ENCODE results near the gene UGT1A9.

UGT1A9 gene

DNA sequence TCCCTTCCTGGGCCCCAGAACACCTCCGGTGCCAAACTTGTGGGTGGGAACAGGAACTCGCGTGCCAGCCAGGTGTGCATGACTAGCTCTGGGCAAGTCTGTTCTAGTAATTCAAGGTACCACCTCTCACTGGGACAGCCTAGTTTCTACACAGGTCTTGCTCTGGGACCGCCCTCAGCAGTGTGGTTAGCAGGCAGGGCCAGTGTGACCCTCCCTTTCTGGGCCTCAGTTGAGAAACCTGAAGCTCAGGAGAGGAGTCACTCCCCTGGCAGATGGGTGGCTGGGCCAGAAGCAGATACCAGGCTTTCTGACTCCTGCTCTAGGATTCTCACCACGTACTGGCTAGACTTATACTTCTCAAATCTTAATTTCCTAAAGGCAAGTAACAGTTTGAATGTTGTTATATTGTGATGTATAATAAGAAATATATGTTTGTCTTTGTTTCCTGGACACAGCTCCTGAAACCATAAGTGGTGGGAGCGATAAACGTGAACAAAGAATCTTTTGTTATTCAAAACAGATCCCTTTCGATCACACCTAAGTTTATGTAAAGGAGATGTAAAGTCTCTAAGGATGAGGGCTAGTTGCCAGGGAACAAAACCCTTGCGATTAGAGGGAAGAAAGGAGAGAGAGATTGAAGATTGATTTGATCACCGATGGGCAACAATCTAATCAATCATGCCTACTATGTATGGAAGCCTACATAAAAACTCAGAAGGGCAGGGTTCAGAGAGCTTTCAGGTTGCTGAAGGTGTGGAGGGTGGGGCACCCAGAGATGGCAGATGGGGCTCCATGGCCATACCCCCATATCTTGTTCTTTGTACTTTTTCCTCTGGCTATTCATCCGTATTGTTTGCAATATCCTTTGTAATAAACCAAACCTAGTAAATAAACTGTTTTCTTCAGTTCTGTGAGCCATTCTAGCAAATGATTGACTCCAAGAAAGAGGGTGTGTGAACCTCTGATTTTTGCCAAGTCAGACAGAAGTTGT is 20.0 kb downstream of the UGT1A9 start:
- TF ChIP-seq GATA3 (IDR thresholded peaks at IDR 0.05; ENCODE audit: low read depth, low read length) (no peak), GATA2 (IDR thresholded peaks at IDR 0.05; ENCODE audit: low read depth, low read length) (no peak)

DNA sequence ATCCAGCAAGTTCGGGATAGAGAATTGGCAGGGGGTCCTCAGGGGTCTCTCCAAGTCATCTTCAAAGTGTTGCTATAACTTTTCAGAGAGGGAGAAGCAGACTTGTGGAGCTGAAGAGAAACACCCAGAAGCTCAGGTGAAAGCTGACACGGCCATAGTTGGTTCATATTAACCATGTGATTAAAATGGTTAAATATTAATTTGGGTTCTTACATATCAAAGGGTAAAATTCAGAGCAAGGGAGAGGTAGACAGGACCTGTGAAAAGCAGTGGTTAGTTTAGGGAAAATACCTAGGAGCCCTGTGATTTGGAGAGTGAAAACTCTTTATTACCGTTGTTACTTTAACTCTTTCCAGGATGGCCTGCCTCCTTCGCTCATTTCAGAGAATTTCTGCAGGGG is 20.9 kb downstream of the UGT1A9 start, which contains the start of gene UGT1A6:
Gene UGT1A6, plus strand, starts transcription at position 243 of the 400 bp plus-strand sequence. Its CDS starts 115 bp downstream, at position 358.
- no peak for TF ChIP-seq GATA3 (IDR thresholded peaks at IDR 0.05; ENCODE audit: low read depth, low read length)
- TF ChIP-seq GATA2 (IDR thresholded peaks at IDR 0.05; ENCODE audit: low read depth, low read length), result no peak

DNA sequence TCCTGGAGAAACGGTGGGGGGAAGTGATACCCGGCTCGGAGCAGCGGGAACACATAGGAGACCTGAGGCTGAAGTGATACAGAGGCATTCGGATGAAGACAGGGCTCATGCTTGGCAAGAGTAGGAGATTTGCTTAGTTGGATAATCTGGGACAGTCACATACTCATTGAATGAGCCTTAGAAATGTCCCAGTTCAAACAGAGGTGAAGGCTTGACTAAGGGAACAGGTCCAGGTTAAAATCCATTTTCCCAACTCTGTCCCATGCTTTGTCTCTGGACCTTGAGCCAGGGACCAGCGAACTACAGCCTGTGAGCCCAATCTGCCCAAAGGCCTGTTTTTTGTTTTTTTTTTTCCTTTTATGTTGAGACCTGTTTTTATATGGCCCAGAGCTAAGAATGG is 22.3 kb downstream of the UGT1A9 start:
- TF ChIP-seq GATA3 (IDR thresholded peaks at IDR 0.05; ENCODE audit: low read depth, low read length) (no peak), GATA2 (IDR thresholded peaks at IDR 0.05; ENCODE audit: low read depth, low read length) (no peak)

DNA sequence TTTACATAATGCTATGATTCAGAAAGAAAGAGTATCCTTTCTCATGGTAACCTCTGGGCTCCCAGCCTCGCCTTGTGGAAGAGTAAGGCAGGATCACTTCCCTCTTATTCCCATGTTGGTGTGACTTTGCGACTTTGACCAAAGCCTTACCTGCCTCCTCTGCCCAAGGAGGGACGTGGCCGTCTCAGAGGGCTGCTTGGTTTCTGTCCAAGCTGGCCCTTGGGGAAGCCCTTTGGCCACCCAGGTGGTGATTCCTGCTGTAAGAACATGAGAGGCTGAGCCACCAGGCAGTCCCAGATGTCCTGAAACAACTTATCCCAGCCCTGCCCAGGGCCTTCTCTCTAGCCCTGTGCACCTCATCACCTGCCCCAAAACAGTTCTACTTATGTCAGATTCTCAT is 27.0 kb downstream of the UGT1A9 start:
- TF ChIP-seq GATA3 (IDR thresholded peaks at IDR 0.05; ENCODE audit: low read depth, low read length) (no peak), GATA2 (IDR thresholded peaks at IDR 0.05; ENCODE audit: low read depth, low read length) (no peak)

DNA sequence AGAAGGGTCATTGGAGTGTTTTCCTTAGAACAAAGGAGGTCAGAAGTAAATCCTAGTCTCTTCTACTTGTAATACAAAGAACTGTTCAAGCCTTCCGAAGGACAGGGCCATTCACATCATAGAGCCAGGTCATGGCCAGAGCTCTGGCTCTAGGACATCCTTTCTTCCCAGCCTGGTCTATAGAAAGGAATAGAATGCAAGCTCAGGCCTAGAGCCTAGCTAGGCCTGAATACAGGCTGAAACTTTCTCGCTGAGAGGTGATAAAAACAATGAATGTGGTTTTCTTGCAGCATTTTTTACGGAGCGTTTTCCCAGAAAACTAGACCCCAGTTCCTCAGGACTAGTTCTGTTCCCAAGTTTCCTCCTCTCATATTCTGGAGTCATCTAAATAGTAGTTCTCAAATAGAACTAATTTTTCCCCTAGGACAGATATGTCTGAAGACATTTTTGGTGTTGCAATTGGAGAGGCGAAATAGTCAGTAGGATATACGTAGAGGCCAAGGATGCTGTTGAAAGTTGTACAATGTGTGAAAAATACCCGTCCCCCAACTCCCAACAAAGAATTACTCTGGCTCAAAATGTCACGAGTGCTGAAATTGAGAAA is 27.8 kb downstream of the UGT1A9 start:
- no peak for TF ChIP-seq GATA2 (IDR thresholded peaks at IDR 0.05; ENCODE audit: low read depth, low read length)
- TF ChIP-seq GATA3 (IDR thresholded peaks at IDR 0.05; ENCODE audit: low read depth, low read length), result no peak

DNA sequence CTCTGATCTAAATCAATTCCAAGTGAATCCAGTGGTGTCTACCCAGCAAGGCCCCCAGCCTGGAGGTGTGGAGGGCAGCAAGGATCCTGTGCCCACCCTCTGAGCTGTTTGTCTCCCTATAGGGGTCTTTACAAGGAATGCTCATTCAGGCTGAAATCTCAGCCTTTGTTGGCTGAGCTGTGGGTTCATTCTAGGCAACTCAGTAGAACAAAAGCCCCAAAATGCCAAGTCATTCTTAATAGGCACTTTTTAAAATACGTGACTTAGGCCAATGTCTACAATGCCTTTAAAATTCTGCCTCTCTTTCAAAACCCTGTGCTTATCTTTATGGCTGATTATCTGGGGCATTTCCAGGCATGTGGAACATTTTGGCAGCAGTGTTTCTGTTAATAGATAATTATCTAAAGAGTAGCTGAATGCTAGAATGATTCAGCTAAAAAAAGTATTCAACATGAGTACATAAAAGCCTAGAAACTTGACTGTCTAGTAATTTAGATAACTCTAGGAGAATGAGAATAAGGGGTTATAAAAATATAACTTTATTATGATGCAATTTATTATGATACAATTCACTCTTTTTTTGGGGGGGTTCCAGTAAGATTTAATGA is 28.4 kb downstream of the UGT1A9 start:
- TF ChIP-seq GATA3 (IDR thresholded peaks at IDR 0.05; ENCODE audit: low read depth, low read length) (peak; percentile 61), GATA2 (IDR thresholded peaks at IDR 0.05; ENCODE audit: low read depth, low read length) (peak; percentile 56)

DNA sequence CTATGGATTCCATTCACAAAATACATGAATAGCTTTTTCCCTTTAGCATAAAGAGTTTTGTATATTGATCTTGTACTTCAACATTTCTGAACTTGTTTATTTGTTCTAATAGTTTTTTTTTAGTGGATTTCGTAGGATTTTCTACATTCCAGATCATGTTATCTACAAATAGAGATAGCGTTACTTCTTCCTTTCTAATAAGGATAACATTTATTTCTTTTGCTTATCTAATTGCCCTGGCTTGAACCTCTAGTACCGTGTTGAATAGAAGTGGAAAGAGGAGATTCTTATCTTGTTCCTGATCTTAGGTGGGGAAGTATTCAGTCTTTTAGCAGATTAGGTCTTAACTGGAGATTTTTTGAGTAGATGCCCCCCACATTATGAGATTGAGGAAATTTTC is 30.5 kb downstream of the UGT1A9 start:
- TF ChIP-seq GATA3 (IDR thresholded peaks at IDR 0.05; ENCODE audit: low read depth, low read length) (peak; percentile 36; the same call in 1 of the 2 replicates), GATA2 (IDR thresholded peaks at IDR 0.05; ENCODE audit: low read depth, low read length) (no peak)

DNA sequence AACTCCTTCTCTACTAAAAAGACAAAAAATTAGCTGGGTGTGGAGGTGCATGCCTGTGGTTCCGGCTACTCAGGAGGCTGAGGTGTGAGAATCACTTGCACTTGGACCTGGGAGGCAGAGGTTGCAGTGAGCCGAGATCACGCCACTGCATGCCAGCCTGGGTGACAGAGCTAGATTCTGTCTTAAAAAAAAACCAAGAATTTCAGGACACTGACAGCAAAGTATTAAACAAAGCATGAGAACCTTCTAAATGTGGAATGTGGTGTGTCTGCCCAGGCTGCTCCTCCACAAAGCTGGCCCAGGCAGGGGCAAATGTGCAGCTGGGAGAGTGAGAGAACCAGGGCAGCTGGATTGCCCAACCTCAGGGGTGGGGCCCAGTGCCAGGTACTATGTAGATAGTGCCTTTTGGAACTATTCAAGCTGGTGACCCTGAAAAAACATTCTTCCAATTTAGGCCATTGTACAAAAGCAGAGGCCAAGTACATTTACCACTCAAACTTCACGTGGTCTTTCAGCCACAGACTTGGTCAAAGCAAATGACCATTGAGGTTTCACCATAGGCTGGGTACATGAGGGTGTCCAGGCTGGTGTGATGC is 34.3 kb downstream of the UGT1A9 start:
- no peak for TF ChIP-seq GATA3 (IDR thresholded peaks at IDR 0.05; ENCODE audit: low read depth, low read length)

DNA sequence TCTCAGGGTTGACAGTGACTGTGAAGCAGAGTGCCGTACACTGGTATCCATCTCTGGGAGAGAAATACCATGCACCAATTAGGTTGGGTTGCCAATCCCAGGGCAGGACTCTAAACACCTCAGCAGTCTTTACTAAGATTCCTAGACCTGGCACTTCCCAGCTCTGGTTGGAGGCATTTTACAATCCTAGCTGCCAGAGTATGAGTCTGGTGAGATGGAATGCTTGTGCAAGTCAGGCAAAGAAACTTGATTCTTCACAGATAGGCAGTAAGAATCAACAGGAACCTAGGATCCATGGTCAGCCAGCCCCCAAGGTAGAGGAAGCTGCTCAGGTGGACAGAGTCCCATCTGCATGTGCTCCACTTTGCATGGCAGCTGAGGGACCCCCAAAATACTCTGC is 35.0 kb downstream of the UGT1A9 start:
- no peak for TF ChIP-seq GATA2 (IDR thresholded peaks at IDR 0.05; ENCODE audit: low read depth, low read length)
- TF ChIP-seq GATA3 (IDR thresholded peaks at IDR 0.05; ENCODE audit: low read depth, low read length), result no peak

DNA sequence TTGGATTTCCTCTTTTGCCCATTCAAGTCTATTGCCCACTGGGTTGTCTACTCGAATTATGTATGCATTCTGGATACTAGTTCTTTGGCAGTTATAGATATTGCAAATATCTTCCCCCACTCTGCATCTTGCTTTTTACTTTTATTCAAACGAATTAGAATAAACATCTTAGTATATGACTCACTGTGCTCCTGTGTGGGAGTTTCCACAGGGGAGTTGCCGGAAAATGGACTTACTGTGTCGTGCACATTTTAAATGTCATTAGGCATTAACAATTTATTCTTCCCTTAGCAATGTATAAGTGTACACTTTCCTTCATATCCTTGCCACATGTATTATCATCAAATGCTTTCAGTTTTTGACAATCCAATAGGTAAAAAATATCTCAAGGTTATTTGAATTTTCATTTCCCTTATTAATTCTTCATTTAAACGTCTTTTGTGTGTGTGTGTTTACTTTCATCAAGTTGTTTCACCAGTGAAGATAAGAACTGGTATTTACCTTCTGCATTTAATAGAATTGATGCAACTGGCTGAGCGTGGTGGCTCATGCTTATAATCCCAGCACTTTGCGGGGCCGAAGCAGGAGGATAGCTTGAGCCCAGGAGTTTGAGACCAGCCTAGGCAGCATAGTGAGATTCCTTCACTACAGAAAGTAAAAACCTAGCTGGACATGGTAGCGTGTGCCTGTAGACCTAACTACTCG is 36.4 kb downstream of the UGT1A9 start:
- TF ChIP-seq GATA2 (IDR thresholded peaks at IDR 0.05; ENCODE audit: low read depth, low read length), result no peak
- no peak for TF ChIP-seq GATA3 (IDR thresholded peaks at IDR 0.05; ENCODE audit: low read depth, low read length)

DNA sequence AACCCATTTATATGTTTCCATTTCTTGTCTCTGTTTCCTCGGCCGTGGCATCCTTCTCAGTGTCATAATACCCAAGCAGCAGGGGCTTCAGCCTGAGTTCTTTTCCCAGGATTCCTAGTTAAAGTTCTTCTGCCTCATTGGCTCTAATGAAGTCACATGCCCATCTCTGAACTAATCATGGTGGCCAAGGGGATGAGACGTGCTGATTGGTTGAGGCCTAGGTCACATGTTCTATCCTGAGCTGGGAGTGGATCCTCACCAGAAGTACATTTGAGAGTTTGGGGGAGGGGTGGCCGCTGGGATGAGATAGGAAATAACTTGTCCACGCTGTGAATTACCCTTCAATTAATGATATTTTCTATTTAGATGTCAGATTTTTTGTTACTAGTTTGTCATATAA is 37.2 kb downstream of the UGT1A9 start:
- no peak for TF ChIP-seq GATA2 (IDR thresholded peaks at IDR 0.05; ENCODE audit: low read depth, low read length)
- no peak for TF ChIP-seq GATA3 (IDR thresholded peaks at IDR 0.05; ENCODE audit: low read depth, low read length)

DNA sequence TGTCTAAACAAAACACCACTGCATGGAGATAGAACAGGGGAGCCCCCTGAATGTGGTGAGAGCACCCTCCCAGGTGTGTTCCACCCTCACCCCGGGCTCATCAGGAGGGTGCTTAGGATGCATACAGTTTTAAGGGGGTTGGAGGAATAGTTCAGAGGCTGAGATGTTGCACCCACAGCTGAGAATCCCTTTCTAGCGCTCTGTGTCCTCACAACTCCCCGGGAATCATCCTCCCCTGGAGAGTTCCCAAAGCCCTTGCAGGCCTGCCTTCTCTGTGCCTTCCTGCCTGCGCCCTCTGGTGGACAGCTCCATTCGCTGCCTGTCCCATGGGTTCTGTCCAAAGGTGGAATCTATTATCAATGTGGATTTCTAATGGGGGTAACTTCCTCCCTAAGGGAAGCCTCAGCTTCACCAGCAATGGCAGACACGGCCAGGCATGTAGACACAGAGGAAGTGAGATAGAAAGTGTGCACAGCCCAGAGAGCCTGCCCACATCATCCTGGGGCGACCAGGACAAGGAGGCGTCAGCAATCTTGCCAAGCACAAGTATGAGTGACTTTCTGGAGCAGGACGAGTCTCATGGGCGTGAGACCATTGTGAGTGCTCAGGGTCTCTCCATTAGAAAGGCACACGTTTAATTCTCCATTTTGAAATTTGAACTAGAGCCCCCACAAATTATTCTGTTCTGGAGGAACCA is 39.8 kb downstream of the UGT1A9 start:
- TF ChIP-seq GATA3 (IDR thresholded peaks at IDR 0.05; ENCODE audit: low read depth, low read length), result no peak
- no peak for TF ChIP-seq GATA2 (IDR thresholded peaks at IDR 0.05; ENCODE audit: low read depth, low read length)

All from SH-SY5Y (cell line).